WTC11 (cell line): ENCODE results near the gene RGCC. TPM values are rescaled to one million over a fixed set of nuclear protein-coding genes. Genes with fewer than 3 reads are reported as not detected.

Source experiments
- ATAC-seq: fragments of 200-7000 bp; cut with Tn5 transposase; 2 replicates; pipeline ENCODE4 v1.10.0; 2021; ENCODE audit warnings: mild to moderate bottlenecking, moderate library complexity
- CTCF ChIA-PET: fragments of 300-600 bp; sonication (Branson Sonifier 250); formaldehyde crosslinking; loops from one replicate; lab custom pipeline; 2021; ENCODE audit warnings: antibody characterized with exemption; lab: Charles Lee
- POLR2A ChIA-PET: fragments of 350-600 bp; sonication (Branson Sonifier 250); formaldehyde crosslinking; loops from one replicate; lab custom pipeline; 2021; ENCODE audit warnings: antibody characterized with exemption; lab: Charles Lee
- DNase-seq: peaks from one replicate; pipeline ENCODE4 v3.0.0; 2021; ENCODE audit warnings: low spot score
- H3K27ac Mint-ChIP-seq: 2 replicates; pipeline ENCODE4 v1.8.0; 2021; ENCODE audit warnings: mixed read lengths
- H3K27me3 Mint-ChIP-seq: 2 replicates; pipeline ENCODE4 v1.8.0; 2021; ENCODE audit warnings: low read depth, mild to moderate bottlenecking, moderate library complexity, mixed read lengths
- H3K36me3 Mint-ChIP-seq: 2 replicates; pipeline ENCODE4 v1.8.0; 2021; ENCODE audit warnings: mixed read lengths
- H3K4me1 Mint-ChIP-seq: 2 replicates; pipeline ENCODE4 v1.8.0; 2022; ENCODE audit warnings: mixed read lengths
- H3K4me3 Mint-ChIP-seq: 2 replicates; pipeline ENCODE4 v1.8.0; 2021; ENCODE audit warnings: mild to moderate bottlenecking, moderate library complexity, mixed read lengths
- H3K9me3 Mint-ChIP-seq: 2 replicates; pipeline ENCODE4 v1.8.0; 2021; ENCODE audit warnings: mixed read lengths
- CREM ChIP-seq: sonication (generic); formaldehyde crosslinking; IDR thresholded peaks from 2 replicates; pipeline ENCODE4 v1.8.1; 2022; ENCODE audit warnings: mild to moderate bottlenecking, missing genetic modification reagents, moderate library complexity
- FOXJ3 ChIP-seq: sonication (generic); formaldehyde crosslinking; IDR thresholded peaks from 2 replicates; pipeline ENCODE4 v1.9.0; 2021; ENCODE audit warnings: missing genetic modification reagents, mild to moderate bottlenecking, borderline replicate concordance
- FOXK1 ChIP-seq: sonication (generic); formaldehyde crosslinking; IDR thresholded peaks from 2 replicates; pipeline ENCODE4 v1.8.0; 2022; ENCODE audit warnings: mild to moderate bottlenecking, moderate library complexity, missing genetic modification reagents
- KAT7 ChIP-seq: sonication (generic); formaldehyde crosslinking; IDR thresholded peaks from 2 replicates; pipeline ENCODE4 v1.8.1; 2023; ENCODE audit warnings: missing genetic modification reagents, mild to moderate bottlenecking, borderline replicate concordance
- NFATC4 ChIP-seq: fragments of 250-450 bp; sonication (Bioruptor Pico); IDR thresholded peaks from 2 replicates; pipeline ENCODE4 v1.9.0; 2021; ENCODE audit warnings: mild to moderate bottlenecking
- RELA ChIP-seq: sonication (generic); formaldehyde crosslinking; IDR thresholded peaks from 2 replicates; pipeline ENCODE4 v1.8.1; 2022; ENCODE audit warnings: missing genetic modification reagents, mild to moderate bottlenecking, borderline replicate concordance
- SMAD3 ChIP-seq: sonication (generic); formaldehyde crosslinking; IDR thresholded peaks from 2 replicates; pipeline ENCODE4 v1.8.0; 2022; ENCODE audit warnings: missing genetic modification reagents, mild to moderate bottlenecking, borderline replicate concordance
- TEAD1 ChIP-seq: sonication (generic); formaldehyde crosslinking; IDR thresholded peaks from 2 replicates; pipeline ENCODE4 v1.8.0; 2022; ENCODE audit warnings: mild to moderate bottlenecking, missing genetic modification reagents
- ZBTB21 ChIP-seq: sonication (generic); formaldehyde crosslinking; IDR thresholded peaks from 2 replicates; pipeline ENCODE4 v1.8.1; 2023; ENCODE audit warnings: mild to moderate bottlenecking, missing genetic modification reagents, borderline replicate concordance
- total RNA-seq: library from RNA; stranded (reverse); gene quantifications from 3 replicates; pipeline ENCODE4 v1.2.3, GENCODE V29; 2021
- TF ChIP-seq, protein P1 (sequence below): sonication (generic); formaldehyde crosslinking; IDR thresholded peaks from 2 replicates; pipeline ENCODE4 v1.8.0; 2022; ENCODE audit warnings: missing genetic modification reagents
- TF ChIP-seq, protein P2 (sequence below): sonication (generic); formaldehyde crosslinking; IDR thresholded peaks from 2 replicates; pipeline ENCODE4 v1.8.1; 2023; ENCODE audit warnings: mild to moderate bottlenecking, missing genetic modification reagents, borderline replicate concordance
- TF ChIP-seq, protein P3 (sequence below): fragments of 250-450 bp; sonication (Bioruptor Pico); IDR thresholded peaks from 2 replicates; pipeline ENCODE4 v2.1.2; 2022; ENCODE audit warnings: mild to moderate bottlenecking, moderate library complexity
- TF ChIP-seq, protein P4 (sequence below): sonication (generic); formaldehyde crosslinking; IDR thresholded peaks from 2 replicates; pipeline ENCODE4 v1.8.0; 2022; ENCODE audit warnings: mild to moderate bottlenecking, missing genetic modification reagents
- TF ChIP-seq, protein P5 (sequence below): sonication (generic); formaldehyde crosslinking; IDR thresholded peaks from 2 replicates; pipeline ENCODE4 v1.8.1; 2022; ENCODE audit warnings: low read depth, mild to moderate bottlenecking, moderate library complexity, missing genetic modification reagents, borderline replicate concordance
- TF ChIP-seq, protein P6 (sequence below): fragments of 250-450 bp; sonication (Bioruptor Pico); IDR thresholded peaks from 2 replicates; pipeline ENCODE4 v1.9.0; 2021; ENCODE audit warnings: mild to moderate bottlenecking, borderline replicate concordance

RGCC gene
- total RNA-seq, 1 experiment from 2014 or later: 0.48 TPM

DNA sequence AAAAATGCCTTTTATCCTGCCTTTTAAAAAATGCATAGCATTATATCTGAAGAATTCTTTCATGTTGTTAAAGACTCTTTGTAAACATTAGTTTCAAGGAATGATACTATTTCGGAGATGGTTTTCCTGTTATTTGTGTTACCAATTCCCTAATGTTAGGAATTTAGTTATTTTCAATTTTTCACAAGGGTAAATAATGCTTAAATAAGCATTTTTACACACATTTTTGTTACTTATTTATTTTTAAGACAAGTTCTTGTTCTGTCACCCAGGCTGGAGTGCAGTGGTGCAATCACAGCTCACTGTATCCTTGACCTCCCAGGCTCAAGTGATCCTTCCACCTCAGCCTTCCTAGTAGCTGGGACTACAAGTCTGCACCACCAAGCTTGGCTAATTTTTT, 49.0 kb downstream of the RGCC start:
- Mint-ChIP-seq H3K27me3 (peaks cover 12% of the 10 kb centered on the region), H3K4me3 (no peak overlapping the region), H3K27ac (no peak overlapping the region), H3K36me3 (peaks cover 6% of the 10 kb centered on the region), H3K4me1 (peaks cover 3% of the 10 kb centered on the region; the same call in 1 of the 2 replicates), H3K9me3 (peaks cover 26% of the 10 kb centered on the region)
- CTCF ChIA-PET: no interaction called here
- no peak for ATAC-seq
- no peak for DNase-seq
- no peak for TF ChIP-seq SMAD3 (CRISPR knock-in tag)
- TF ChIP-seq NFATC4 (CRISPR knock-in tag): no peak
- TF ChIP-seq, protein P1, sequence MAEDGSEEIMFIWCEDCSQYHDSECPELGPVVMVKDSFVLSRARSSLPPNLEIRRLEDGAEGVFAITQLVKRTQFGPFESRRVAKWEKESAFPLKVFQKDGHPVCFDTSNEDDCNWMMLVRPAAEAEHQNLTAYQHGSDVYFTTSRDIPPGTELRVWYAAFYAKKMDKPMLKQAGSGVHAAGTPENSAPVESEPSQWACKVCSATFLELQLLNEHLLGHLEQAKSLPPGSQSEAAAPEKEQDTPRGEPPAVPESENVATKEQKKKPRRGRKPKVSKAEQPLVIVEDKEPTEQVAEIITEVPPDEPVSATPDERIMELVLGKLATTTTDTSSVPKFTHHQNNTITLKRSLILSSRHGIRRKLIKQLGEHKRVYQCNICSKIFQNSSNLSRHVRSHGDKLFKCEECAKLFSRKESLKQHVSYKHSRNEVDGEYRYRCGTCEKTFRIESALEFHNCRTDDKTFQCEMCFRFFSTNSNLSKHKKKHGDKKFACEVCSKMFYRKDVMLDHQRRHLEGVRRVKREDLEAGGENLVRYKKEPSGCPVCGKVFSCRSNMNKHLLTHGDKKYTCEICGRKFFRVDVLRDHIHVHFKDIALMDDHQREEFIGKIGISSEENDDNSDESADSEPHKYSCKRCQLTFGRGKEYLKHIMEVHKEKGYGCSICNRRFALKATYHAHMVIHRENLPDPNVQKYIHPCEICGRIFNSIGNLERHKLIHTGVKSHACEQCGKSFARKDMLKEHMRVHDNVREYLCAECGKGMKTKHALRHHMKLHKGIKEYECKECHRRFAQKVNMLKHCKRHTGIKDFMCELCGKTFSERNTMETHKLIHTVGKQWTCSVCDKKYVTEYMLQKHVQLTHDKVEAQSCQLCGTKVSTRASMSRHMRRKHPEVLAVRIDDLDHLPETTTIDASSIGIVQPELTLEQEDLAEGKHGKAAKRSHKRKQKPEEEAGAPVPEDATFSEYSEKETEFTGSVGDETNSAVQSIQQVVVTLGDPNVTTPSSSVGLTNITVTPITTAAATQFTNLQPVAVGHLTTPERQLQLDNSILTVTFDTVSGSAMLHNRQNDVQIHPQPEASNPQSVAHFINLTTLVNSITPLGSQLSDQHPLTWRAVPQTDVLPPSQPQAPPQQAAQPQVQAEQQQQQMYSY (CRISPR knock-in tag): no peak
- TF ChIP-seq CREM (CRISPR knock-in tag): no peak
- TF ChIP-seq, protein P2, sequence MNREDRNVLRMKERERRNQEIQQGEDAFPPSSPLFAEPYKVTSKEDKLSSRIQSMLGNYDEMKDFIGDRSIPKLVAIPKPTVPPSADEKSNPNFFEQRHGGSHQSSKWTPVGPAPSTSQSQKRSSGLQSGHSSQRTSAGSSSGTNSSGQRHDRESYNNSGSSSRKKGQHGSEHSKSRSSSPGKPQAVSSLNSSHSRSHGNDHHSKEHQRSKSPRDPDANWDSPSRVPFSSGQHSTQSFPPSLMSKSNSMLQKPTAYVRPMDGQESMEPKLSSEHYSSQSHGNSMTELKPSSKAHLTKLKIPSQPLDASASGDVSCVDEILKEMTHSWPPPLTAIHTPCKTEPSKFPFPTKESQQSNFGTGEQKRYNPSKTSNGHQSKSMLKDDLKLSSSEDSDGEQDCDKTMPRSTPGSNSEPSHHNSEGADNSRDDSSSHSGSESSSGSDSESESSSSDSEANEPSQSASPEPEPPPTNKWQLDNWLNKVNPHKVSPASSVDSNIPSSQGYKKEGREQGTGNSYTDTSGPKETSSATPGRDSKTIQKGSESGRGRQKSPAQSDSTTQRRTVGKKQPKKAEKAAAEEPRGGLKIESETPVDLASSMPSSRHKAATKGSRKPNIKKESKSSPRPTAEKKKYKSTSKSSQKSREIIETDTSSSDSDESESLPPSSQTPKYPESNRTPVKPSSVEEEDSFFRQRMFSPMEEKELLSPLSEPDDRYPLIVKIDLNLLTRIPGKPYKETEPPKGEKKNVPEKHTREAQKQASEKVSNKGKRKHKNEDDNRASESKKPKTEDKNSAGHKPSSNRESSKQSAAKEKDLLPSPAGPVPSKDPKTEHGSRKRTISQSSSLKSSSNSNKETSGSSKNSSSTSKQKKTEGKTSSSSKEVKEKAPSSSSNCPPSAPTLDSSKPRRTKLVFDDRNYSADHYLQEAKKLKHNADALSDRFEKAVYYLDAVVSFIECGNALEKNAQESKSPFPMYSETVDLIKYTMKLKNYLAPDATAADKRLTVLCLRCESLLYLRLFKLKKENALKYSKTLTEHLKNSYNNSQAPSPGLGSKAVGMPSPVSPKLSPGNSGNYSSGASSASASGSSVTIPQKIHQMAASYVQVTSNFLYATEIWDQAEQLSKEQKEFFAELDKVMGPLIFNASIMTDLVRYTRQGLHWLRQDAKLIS: no peak
- TF ChIP-seq, protein P3, sequence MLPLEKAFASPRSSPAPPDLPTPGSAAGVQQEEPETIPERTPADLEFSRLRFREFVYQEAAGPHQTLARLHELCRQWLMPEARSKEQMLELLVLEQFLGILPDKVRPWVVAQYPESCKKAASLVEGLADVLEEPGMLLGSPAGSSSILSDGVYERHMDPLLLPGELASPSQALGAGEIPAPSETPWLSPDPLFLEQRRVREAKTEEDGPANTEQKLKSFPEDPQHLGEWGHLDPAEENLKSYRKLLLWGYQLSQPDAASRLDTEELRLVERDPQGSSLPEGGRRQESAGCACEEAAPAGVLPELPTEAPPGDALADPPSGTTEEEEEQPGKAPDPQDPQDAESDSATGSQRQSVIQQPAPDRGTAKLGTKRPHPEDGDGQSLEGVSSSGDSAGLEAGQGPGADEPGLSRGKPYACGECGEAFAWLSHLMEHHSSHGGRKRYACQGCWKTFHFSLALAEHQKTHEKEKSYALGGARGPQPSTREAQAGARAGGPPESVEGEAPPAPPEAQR (CRISPR knock-in tag): no peak
- TF ChIP-seq RELA (CRISPR knock-in tag): no peak
- no peak for TF ChIP-seq ZBTB21
- no peak for TF ChIP-seq FOXK1 (CRISPR knock-in tag)
- no peak for TF ChIP-seq FOXJ3 (CRISPR knock-in tag)
- TF ChIP-seq, protein P4, sequence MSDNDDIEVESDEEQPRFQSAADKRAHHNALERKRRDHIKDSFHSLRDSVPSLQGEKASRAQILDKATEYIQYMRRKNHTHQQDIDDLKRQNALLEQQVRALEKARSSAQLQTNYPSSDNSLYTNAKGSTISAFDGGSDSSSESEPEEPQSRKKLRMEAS (CRISPR knock-in tag): no peak
- TF ChIP-seq, protein P5, sequence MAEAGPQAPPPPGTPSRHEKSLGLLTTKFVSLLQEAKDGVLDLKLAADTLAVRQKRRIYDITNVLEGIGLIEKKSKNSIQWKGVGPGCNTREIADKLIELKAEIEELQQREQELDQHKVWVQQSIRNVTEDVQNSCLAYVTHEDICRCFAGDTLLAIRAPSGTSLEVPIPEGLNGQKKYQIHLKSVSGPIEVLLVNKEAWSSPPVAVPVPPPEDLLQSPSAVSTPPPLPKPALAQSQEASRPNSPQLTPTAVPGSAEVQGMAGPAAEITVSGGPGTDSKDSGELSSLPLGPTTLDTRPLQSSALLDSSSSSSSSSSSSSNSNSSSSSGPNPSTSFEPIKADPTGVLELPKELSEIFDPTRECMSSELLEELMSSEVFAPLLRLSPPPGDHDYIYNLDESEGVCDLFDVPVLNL: no peak
- TF ChIP-seq KAT7 (CRISPR knock-in tag): no peak
- TF ChIP-seq, protein P6, sequence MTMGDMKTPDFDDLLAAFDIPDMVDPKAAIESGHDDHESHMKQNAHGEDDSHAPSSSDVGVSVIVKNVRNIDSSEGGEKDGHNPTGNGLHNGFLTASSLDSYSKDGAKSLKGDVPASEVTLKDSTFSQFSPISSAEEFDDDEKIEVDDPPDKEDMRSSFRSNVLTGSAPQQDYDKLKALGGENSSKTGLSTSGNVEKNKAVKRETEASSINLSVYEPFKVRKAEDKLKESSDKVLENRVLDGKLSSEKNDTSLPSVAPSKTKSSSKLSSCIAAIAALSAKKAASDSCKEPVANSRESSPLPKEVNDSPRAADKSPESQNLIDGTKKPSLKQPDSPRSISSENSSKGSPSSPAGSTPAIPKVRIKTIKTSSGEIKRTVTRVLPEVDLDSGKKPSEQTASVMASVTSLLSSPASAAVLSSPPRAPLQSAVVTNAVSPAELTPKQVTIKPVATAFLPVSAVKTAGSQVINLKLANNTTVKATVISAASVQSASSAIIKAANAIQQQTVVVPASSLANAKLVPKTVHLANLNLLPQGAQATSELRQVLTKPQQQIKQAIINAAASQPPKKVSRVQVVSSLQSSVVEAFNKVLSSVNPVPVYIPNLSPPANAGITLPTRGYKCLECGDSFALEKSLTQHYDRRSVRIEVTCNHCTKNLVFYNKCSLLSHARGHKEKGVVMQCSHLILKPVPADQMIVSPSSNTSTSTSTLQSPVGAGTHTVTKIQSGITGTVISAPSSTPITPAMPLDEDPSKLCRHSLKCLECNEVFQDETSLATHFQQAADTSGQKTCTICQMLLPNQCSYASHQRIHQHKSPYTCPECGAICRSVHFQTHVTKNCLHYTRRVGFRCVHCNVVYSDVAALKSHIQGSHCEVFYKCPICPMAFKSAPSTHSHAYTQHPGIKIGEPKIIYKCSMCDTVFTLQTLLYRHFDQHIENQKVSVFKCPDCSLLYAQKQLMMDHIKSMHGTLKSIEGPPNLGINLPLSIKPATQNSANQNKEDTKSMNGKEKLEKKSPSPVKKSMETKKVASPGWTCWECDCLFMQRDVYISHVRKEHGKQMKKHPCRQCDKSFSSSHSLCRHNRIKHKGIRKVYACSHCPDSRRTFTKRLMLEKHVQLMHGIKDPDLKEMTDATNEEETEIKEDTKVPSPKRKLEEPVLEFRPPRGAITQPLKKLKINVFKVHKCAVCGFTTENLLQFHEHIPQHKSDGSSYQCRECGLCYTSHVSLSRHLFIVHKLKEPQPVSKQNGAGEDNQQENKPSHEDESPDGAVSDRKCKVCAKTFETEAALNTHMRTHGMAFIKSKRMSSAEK (CRISPR knock-in tag): no peak
- no peak for TF ChIP-seq TEAD1
- POLR2A ChIA-PET: no interaction called here
